ENCODE results near the gene GON4L.
A peak's percentile ranks its signal among the peaks of the same experiment; 100 is the strongest.

Gene GON4L

DNA sequence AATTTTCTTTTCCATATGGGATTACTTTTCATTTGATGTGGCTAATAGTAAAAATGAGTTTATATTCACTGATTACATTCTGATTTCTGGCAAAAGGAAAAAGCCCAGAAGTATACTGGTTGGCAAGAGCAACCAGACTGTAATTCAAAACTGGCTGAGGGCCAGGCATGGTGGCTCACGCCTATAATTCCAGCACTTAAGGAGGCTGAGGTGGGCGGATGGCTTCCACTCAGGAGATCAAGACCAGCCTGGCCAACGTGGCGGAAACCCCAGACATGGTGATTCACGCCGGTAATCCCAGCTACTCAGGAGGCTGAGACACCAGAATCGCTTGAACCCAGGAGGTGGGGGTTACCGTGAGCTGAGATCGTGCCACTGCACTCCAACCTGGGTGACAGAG lies 16.8 kb upstream of the GON4L start:
- Histone ChIP-seq H3K9ac (ENCODE audit: low read length) (no peak overlapping the region), H3K4me2 (ENCODE audit: low read length, poor library complexity, severe bottlenecking) (no peak overlapping the region), H2BK12ac (ENCODE audit: low read length in 2 of 2) (no peak overlapping the region), H3K4me1 (ENCODE audit: control insufficient read depth, insufficient read depth, low read depth, low read length) (peaks cover 4% of the 10 kb centered on the region), H3K18ac (ENCODE audit: low read depth in 1 of 2, low read length in 2 of 2) (no peak overlapping the region), H3K4me3 (ENCODE audit: insufficient read depth in 1 of 2, low read depth in 1 of 2, low read length in 2 of 2) (no peak overlapping the region), H2AFZ (ENCODE audit: low read depth, low read length) (no peak overlapping the region), H4K91ac (ENCODE audit: low read length) (no peak overlapping the region), H2BK5ac (ENCODE audit: low read depth, low read length, poor library complexity, severe bottlenecking) (peak overlapping the region; percentile 38), H3K36me3 (ENCODE audit: control insufficient read depth in 1 of 2, insufficient read depth in 2 of 2, low read depth in 1 of 2, low read length in 2 of 2) (peaks cover 0 to 21% of the 10 kb centered on the region in 2 experiments), H3K14ac (ENCODE audit: low read length in 2 of 2) (no peak overlapping the region), H3K27ac (ENCODE audit: low read length, poor library complexity, severe bottlenecking) (no peak overlapping the region), H2BK120ac (ENCODE audit: low read depth, low read length) (no peak overlapping the region), H2BK15ac (ENCODE audit: low read depth, poor library complexity, severe bottlenecking) (no peak overlapping the region), H3K27me3 (ENCODE audit: control insufficient read depth in 1 of 2, insufficient read depth in 1 of 2, low read length in 2 of 2) (no peaks in the 10 kb centered on the region), H3K4ac (ENCODE audit: low read depth in 1 of 2, low read length in 2 of 2) (no peak overlapping the region), H2AK5ac (ENCODE audit: low read length, severe bottlenecking) (no peak overlapping the region), H4K8ac (ENCODE audit: low read length) (no peak overlapping the region), H3K9me3 (ENCODE audit: control insufficient read depth, low read length) (no peaks in the 10 kb centered on the region), H3K79me1 (replicated peaks; ENCODE audit: low read length, poor library complexity, severe bottlenecking) (no peaks in the 10 kb centered on the region), H3K23ac (ENCODE audit: low read length in 2 of 2) (no peak overlapping the region)
- DNase-seq: no peak
- WGBS: 89% methylated on average over 9 of the region's 9 CpGs

DNA sequence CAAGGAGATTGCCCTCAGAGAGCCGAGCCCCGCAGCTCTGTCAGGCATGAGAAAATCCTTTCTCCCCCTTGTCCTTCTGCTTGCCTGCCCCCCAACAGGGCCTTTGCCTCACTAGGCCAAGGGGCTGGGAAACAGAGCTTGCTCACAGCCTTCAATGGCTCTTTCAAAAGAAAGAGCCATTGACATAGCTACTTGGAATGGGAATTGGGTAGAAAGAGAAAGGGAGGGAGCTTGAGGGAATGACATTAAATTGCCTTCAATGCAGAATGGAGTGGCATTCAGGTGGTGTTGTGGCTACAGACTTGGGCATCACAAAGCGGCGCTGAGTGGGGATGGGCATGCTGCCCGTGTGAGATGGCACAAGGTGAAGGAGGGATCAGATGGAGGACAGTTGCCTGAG lies 15.5 kb upstream of the GON4L start:
- Histone ChIP-seq H3K27me3 (ENCODE audit: control insufficient read depth in 1 of 2, insufficient read depth in 1 of 2, low read length in 2 of 2) (no peaks in the 10 kb centered on the region), H3K23ac (ENCODE audit: low read length in 2 of 2) (no peak overlapping the region), H3K9me3 (ENCODE audit: control insufficient read depth, low read length) (no peaks in the 10 kb centered on the region), H3K4me2 (ENCODE audit: low read length, poor library complexity, severe bottlenecking) (no peak overlapping the region), H3K79me1 (replicated peaks; ENCODE audit: low read length, poor library complexity, severe bottlenecking) (no peaks in the 10 kb centered on the region), H3K4me3 (ENCODE audit: insufficient read depth in 1 of 2, low read depth in 1 of 2, low read length in 2 of 2) (no peak overlapping the region), H3K14ac (ENCODE audit: low read length in 2 of 2) (no peak overlapping the region), H3K4me1 (ENCODE audit: control insufficient read depth, insufficient read depth, low read depth, low read length) (peaks cover 4% of the 10 kb centered on the region), H2AFZ (ENCODE audit: low read depth, low read length) (no peak overlapping the region), H3K36me3 (ENCODE audit: control insufficient read depth in 1 of 2, insufficient read depth in 2 of 2, low read depth in 1 of 2, low read length in 2 of 2) (peaks cover 0 to 30% of the 10 kb centered on the region in 2 experiments), H2BK5ac (ENCODE audit: low read depth, low read length, poor library complexity, severe bottlenecking) (no peak overlapping the region), H2BK15ac (ENCODE audit: low read depth, poor library complexity, severe bottlenecking) (no peak overlapping the region), H3K9ac (ENCODE audit: low read length) (no peak overlapping the region), H2BK120ac (ENCODE audit: low read depth, low read length) (no peak overlapping the region), H4K8ac (ENCODE audit: low read length) (peak overlapping the region; percentile 6), H3K4ac (ENCODE audit: low read depth in 1 of 2, low read length in 2 of 2) (no peak overlapping the region), H2AK5ac (ENCODE audit: low read length, severe bottlenecking) (no peak overlapping the region), H2BK12ac (ENCODE audit: low read length in 2 of 2) (no peak overlapping the region), H3K27ac (ENCODE audit: low read length, poor library complexity, severe bottlenecking) (no peak overlapping the region), H4K91ac (ENCODE audit: low read length) (no peak overlapping the region), H3K18ac (ENCODE audit: low read depth in 1 of 2, low read length in 2 of 2) (no peak overlapping the region)
- DNase-seq: no peak
- 94% methylated on average over 5 of the region's 5 CpGs for WGBS

DNA sequence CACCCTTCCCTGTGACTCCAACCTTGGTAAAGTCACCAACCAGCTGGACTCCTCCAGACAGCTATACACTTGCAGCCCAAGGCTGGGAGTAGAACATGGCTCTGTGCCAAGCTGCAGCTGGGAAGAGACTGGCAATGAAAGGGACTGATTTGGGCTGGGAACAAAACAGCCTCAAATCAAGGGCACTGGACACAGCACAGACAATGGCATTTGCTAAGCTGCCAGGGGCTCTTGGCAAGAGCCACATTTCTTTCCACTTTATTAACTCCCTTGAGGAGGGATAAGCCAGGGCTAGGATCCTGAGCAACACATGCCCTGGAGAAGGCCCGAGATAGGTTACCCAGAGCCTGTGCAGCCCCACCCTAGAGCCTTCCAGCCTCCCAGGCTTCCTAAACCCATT lies 14.4 kb upstream of the GON4L start:
- H2BK15ac ChIP-seq (ENCODE audit: low read depth, poor library complexity, severe bottlenecking): no peak overlapping the region
- H3K79me1 ChIP-seq (replicated peaks; ENCODE audit: low read length, poor library complexity, severe bottlenecking): no peaks in the 10 kb centered on the region
- H3K14ac ChIP-seq (ENCODE audit: low read length in 2 of 2): no peak overlapping the region
- DNase-seq: no peak
- H3K27me3 ChIP-seq (ENCODE audit: control insufficient read depth in 1 of 2, insufficient read depth in 1 of 2, low read length in 2 of 2): no peaks in the 10 kb centered on the region
- no peak overlapping the region for H3K9ac ChIP-seq (ENCODE audit: low read length)
- H2BK120ac ChIP-seq (ENCODE audit: low read depth, low read length): no peak overlapping the region
- no peak overlapping the region for H2AFZ ChIP-seq (ENCODE audit: low read depth, low read length)
- no peak overlapping the region for H2BK5ac ChIP-seq (ENCODE audit: low read depth, low read length, poor library complexity, severe bottlenecking)
- no peak overlapping the region for H2BK12ac ChIP-seq (ENCODE audit: low read length in 2 of 2)
- no peak overlapping the region for H3K4me3 ChIP-seq (ENCODE audit: insufficient read depth in 1 of 2, low read depth in 1 of 2, low read length in 2 of 2)
- H4K91ac ChIP-seq (ENCODE audit: low read length): peak overlapping the region; percentile 21
- peaks cover 0 to 30% of the 10 kb centered on the region in 2 experiments for H3K36me3 ChIP-seq (ENCODE audit: control insufficient read depth in 1 of 2, insufficient read depth in 2 of 2, low read depth in 1 of 2, low read length in 2 of 2)
- H2AK5ac ChIP-seq (ENCODE audit: low read length, severe bottlenecking): no peak overlapping the region
- H3K9me3 ChIP-seq (ENCODE audit: control insufficient read depth, low read length): no peaks in the 10 kb centered on the region
- H3K4ac ChIP-seq (ENCODE audit: low read depth in 1 of 2, low read length in 2 of 2): no peak overlapping the region
- 78% methylated on average over 1 of the region's 1 CpG for WGBS
- H3K18ac ChIP-seq (ENCODE audit: low read depth in 1 of 2, low read length in 2 of 2): no peak overlapping the region
- no peak overlapping the region for H3K23ac ChIP-seq (ENCODE audit: low read length in 2 of 2)
- H3K27ac ChIP-seq (ENCODE audit: low read length, poor library complexity, severe bottlenecking): no peak overlapping the region
- H4K8ac ChIP-seq (ENCODE audit: low read length): no peak overlapping the region
- H3K4me1 ChIP-seq (ENCODE audit: control insufficient read depth, insufficient read depth, low read depth, low read length): peaks cover 4% of the 10 kb centered on the region
- H3K4me2 ChIP-seq (ENCODE audit: low read length, poor library complexity, severe bottlenecking): no peak overlapping the region

DNA sequence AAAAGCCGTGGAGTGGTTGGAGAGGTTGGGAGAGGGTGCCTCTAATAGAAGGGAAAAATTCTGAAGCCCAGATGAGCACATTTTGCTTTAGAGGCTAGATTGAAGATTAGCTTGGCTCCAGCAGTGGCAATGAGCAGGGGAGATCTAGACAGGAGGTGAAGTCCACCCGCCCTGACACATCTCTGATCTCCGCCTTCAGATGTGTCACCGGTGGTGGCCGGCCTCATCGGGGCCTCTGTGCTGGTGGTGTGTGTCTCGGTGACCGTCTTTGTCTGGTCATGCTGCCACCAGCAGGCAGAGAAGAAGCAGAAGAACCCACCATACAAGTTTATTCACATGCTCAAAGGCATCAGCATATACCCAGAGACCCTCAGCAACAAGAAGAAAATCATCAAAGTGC lies 10.8 kb upstream of the GON4L start:
- Histone ChIP-seq H3K27me3 (ENCODE audit: control insufficient read depth in 1 of 2, insufficient read depth in 1 of 2, low read length in 2 of 2) (no peaks in the 10 kb centered on the region), H2AFZ (ENCODE audit: low read depth, low read length) (no peak overlapping the region), H3K18ac (ENCODE audit: low read depth in 1 of 2, low read length in 2 of 2) (no peak overlapping the region), H3K9ac (ENCODE audit: low read length) (no peak overlapping the region), H3K9me3 (ENCODE audit: control insufficient read depth, low read length) (no peaks in the 10 kb centered on the region), H2BK15ac (ENCODE audit: low read depth, poor library complexity, severe bottlenecking) (no peak overlapping the region), H3K4ac (ENCODE audit: low read depth in 1 of 2, low read length in 2 of 2) (no peak overlapping the region), H2BK5ac (ENCODE audit: low read depth, low read length, poor library complexity, severe bottlenecking) (no peak overlapping the region), H2BK12ac (ENCODE audit: low read length in 2 of 2) (no peak overlapping the region), H3K23ac (ENCODE audit: low read length in 2 of 2) (no peak overlapping the region), H3K4me1 (ENCODE audit: control insufficient read depth, insufficient read depth, low read depth, low read length) (peaks cover 2% of the 10 kb centered on the region), H4K91ac (ENCODE audit: low read length) (no peak overlapping the region), H3K36me3 (ENCODE audit: control insufficient read depth in 1 of 2, insufficient read depth in 2 of 2, low read depth in 1 of 2, low read length in 2 of 2) (peaks cover 0 to 30% of the 10 kb centered on the region in 2 experiments), H3K79me1 (replicated peaks; ENCODE audit: low read length, poor library complexity, severe bottlenecking) (no peaks in the 10 kb centered on the region), H3K4me2 (ENCODE audit: low read length, poor library complexity, severe bottlenecking) (no peak overlapping the region), H4K8ac (ENCODE audit: low read length) (no peak overlapping the region), H3K27ac (ENCODE audit: low read length, poor library complexity, severe bottlenecking) (no peak overlapping the region), H2AK5ac (ENCODE audit: low read length, severe bottlenecking) (no peak overlapping the region), H2BK120ac (ENCODE audit: low read depth, low read length) (no peak overlapping the region), H3K4me3 (ENCODE audit: insufficient read depth in 1 of 2, low read depth in 1 of 2, low read length in 2 of 2) (no peak overlapping the region), H3K14ac (ENCODE audit: low read length in 2 of 2) (no peak overlapping the region)
- no peak for DNase-seq
- 92% methylated on average over 8 of the region's 8 CpGs for WGBS

Measured in mesenchymal stem cell (in vitro differentiated cells and primary cell).